Measurements from ENCODE around the gene ADCY4.

Gene ADCY4

GRCh38 chr14:24309538-24310264 is 25.2 kb downstream of the ADCY4 start, which contains the start of gene LTB4R2:
TSS of gene LTB4R2 (plus strand) at chr14:24310140. CDS start at chr14:24310665, 525 bp downstream.
- TF ChIP-seq GATA2 (IDR thresholded peaks at IDR 0.05; ENCODE audit: low read depth, low read length) (no peak), GATA3 (IDR thresholded peaks at IDR 0.05; ENCODE audit: low read depth, low read length) (no peak)

GRCh38 chr14:24308342-24309124 is 26.3 kb downstream of the ADCY4 start:
- TF ChIP-seq GATA3 (IDR thresholded peaks at IDR 0.05; ENCODE audit: low read depth, low read length) (no peak), GATA2 (IDR thresholded peaks at IDR 0.05; ENCODE audit: low read depth, low read length) (no peak)

GRCh38 chr14:24307575-24308341 is 27.1 kb downstream of the ADCY4 start, which contains the start of gene CIDEB:
TSS of gene CIDEB (minus strand) at chr14:24307977. CDS start at chr14:24307858, 119 bp downstream.
- no peak for TF ChIP-seq GATA2 (IDR thresholded peaks at IDR 0.05; ENCODE audit: low read depth, low read length)

DNA sequence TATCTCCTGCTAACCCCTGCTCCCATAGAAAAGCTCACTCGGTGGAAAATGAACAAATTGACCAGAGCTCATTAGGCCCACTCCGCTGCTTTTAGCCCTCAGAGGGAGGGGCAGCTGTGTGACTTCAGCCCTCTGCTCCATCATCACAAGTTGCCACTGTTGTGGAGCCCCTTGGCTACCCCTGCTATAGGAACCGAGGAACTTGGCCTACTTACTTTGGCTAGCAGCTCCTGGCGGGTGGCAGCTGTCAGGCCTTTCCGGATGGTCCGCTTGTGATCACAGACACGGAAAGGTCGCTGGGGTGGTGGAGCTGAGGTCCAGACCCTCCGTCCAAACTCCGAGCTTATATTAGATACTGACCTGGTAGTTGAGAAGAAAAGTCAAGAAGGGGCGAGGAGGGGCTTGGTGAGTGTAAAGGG is 27.7 kb downstream of the ADCY4 start:
- no peak for TF ChIP-seq GATA3 (IDR thresholded peaks at IDR 0.05; ENCODE audit: low read depth, low read length)
- TF ChIP-seq GATA2 (IDR thresholded peaks at IDR 0.05; ENCODE audit: low read depth, low read length) = no peak

DNA sequence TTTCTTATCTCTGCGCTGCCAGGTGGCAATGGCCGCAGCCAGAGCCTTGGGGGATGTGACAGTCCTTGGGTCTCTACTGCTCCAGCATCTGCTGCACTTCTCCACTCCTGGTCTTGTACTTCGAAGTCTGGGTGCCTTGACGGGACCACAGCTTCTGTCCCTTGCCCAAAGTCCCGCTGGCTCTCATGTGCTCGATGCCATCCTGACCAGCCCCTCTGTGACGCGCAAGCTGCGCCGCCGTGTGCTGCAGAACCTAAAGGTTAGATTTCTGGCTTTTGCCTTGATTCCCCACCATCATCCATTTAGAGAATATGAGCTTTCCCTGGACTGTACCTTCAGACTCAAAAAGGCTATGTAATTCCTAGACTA is 30.9 kb downstream of the ADCY4 start:
- TF ChIP-seq GATA2 (IDR thresholded peaks at IDR 0.05; ENCODE audit: low read depth, low read length) = no peak
- no peak for TF ChIP-seq GATA3 (IDR thresholded peaks at IDR 0.05; ENCODE audit: low read depth, low read length)

DNA sequence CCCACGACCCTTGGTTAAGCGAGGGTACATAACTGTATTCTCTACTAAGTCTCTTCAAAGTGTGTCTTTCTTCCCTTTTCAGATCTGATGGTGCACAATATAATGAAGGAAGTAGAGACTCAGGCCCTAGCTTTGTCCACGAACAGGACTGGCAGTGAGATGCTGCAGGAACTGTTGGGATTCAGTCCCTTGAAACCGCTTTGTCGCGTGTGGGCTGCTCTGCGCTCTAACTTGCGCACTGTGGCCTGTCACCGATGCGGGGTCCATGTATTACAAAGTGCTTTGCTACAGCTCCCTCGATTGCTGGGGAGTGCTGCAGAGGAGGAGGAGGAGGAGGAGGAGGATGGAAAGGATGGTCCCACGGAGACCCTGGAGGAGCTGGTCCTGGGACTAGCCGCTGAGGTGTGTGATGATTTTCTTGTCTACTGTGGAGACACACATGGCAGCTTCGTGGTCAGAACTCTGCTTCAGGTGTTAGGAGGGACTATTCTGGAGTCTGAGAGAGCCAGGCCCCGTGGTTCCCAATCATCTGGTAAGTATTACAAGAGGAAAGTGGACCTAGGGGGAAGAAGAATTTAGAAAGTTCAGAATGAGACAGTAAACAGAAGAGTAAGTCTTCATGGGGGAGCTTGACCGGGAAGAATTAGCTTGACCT is 34.4 kb downstream of the ADCY4 start:
- TF ChIP-seq GATA2 (IDR thresholded peaks at IDR 0.05; ENCODE audit: low read depth, low read length) = no peak
- TF ChIP-seq GATA3 (IDR thresholded peaks at IDR 0.05; ENCODE audit: low read depth, low read length) = no peak

- no peak for TF ChIP-seq GATA2 (IDR thresholded peaks at IDR 0.05; ENCODE audit: low read depth, low read length)
- TF ChIP-seq GATA3 (IDR thresholded peaks at IDR 0.05; ENCODE audit: low read depth, low read length) = no peak
Measured at GRCh38 chr14:24299255-24300191, 35.3 kb downstream of the ADCY4 start, which contains the start of the genes DHRS1 and NOP9. TSS of gene DHRS1 (minus strand) at chr14:24299780. CDS start at chr14:24299106, 674 bp downstream. TSS of gene NOP9 (plus strand) at chr14:24299850. CDS start at chr14:24299955, 105 bp downstream.

- no peak for TF ChIP-seq GATA3 (IDR thresholded peaks at IDR 0.05; ENCODE audit: low read depth, low read length)
- no peak for TF ChIP-seq GATA2 (IDR thresholded peaks at IDR 0.05; ENCODE audit: low read depth, low read length)
Measured at GRCh38 chr14:24298892-24299254, 36.0 kb downstream of the ADCY4 start.

GRCh38 chr14:24297190-24297964 is 37.5 kb downstream of the ADCY4 start:
- TF ChIP-seq GATA2 (IDR thresholded peaks at IDR 0.05; ENCODE audit: low read depth, low read length) (peak; percentile 67; the same call in 1 of the 2 replicates), GATA3 (IDR thresholded peaks at IDR 0.05; ENCODE audit: low read depth, low read length) (no peak; the same call in 1 of the 2 replicates)

DNA sequence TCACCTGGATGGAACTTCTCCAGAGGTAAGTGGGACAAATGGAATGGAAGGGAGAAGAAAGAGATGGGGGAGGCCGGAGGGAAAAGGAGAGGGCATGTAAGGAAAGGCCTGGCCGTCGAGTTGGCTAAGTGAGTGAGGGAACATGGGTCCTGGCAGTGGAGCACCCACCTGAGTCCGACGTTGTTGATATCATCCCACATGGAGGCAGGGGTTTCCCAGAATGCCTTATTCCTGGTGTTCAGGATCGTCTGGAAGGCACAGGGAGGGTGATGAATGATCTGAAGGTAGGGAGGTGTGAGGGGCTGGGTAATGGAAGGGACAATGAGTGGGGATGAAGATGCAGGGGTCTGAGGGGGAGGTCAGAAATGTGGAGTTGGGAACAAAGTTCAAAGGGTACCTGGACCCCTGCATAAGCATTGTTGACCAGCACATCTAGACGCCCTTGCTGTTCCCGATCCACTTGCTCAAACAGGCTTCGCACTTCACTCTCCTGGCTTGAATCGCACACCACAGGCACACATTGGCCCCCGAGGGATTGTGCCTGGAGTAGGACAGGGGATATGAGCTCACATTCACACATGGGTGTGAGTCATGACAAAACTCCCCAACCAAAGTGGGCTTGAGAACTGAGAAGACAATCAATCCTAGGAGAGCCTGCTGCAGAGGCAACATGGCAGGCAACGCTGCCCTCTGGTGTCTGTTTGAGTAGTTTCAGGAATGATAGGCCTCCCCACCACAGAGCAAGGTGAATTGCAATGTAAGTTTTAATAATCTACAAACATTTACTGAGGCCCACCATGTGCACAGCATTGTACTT is 38.3 kb downstream of the ADCY4 start:
- TF ChIP-seq GATA2 (IDR thresholded peaks at IDR 0.05; ENCODE audit: low read depth, low read length) (no peak), GATA3 (IDR thresholded peaks at IDR 0.05; ENCODE audit: low read depth, low read length) (no peak)

DNA sequence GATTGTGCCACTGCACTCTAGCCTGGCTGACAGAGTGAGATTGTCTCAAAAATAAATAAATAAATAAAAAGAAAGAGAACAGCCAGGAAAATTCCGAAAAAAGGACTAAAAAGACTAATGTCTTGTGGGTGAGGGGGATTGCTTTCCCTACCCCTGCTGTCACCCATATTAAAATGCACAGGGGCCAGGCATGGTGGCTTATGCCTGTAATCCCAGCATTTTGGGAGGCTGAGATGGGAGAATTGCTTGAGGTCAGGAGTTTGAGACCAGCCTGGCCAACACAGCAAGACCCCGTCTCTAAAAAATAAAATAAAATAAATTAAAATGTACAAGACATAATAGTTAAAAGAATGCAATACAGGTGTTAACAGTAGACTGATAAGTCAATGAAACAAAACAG is 41.3 kb downstream of the ADCY4 start:
- TF ChIP-seq GATA3 (IDR thresholded peaks at IDR 0.05; ENCODE audit: low read depth, low read length) = no peak
- no peak for TF ChIP-seq GATA2 (IDR thresholded peaks at IDR 0.05; ENCODE audit: low read depth, low read length)

Data from SH-SY5Y (cell line).